HCT116 (cell line): ENCODE results near the gene UPB1. TPM values are rescaled to one million over a fixed set of nuclear protein-coding genes. Genes with fewer than 3 reads are reported as not detected.

Experiments used
- ATAC-seq: fragments of 200-7000 bp; cut with Tn5 transposase; 2 replicates; pipeline ENCODE4 v1.9.1; 2020; ENCODE audit warnings: mild to moderate bottlenecking, moderate library complexity
- BruUV-seq: library from RNA; stranded (reverse); fragments of 400-500 nt; replicated peaks from 2 replicates; lab custom pipeline; 2021; lab: Mats Ljungman, UMichigan
- CTCF ChIA-PET: fragments of 300-600 bp; sonication (Branson Sonifier 250); formaldehyde crosslinking; loops from one replicate; lab custom pipeline; 2021; ENCODE audit warnings: antibody characterized with exemption; lab: Charles Lee
- POLR2A ChIA-PET: fragments of 300-600, 350-600 bp; sonication (Branson Sonifier 250); formaldehyde crosslinking; loops from one replicate; lab custom pipeline; 2021; ENCODE audit warnings: antibody characterized with exemption; lab: Charles Lee
- RAD21 ChIA-PET, 2 experiments: fragments of 300-600 bp; sonication (Branson Sonifier 250); formaldehyde crosslinking; loops; one replicate each; lab custom pipeline; 2023; ENCODE audit warnings: low total read pairs in 2 of 2; ENCODE audit not compliant: uncharacterized antibody in 2 of 2, unreplicated experiment in 2 of 2, low non-redundant PET in 1 of 2; lab: Charles Lee
- DNase-seq: peaks from one replicate; pipeline ENCODE4 v3.0.0-alpha.2; 2010; ENCODE audit warnings: low read depth, low spot score
- H2AFZ ChIP-seq: fragments of 200-600 bp; shearing (Covaris generic), sonication (generic); 2 replicates; pipeline ENCODE4 v1.6.1; 2017; ENCODE audit warnings: low read depth, mixed run types, mixed read lengths, antibody characterized with exemption, low read length; ENCODE audit not compliant: poor library complexity, severe bottlenecking
- H3K27ac ChIP-seq: 2 replicates; pipeline ENCODE4 v1.5.1; 2012; ENCODE audit warnings: low read depth, low read length
- H3K27me3 ChIP-seq: fragments of 200-600 bp; sonication (generic); 2 replicates; pipeline ENCODE4 v1.6.1; 2016; ENCODE audit warnings: mixed run types, low read length, mixed read lengths; ENCODE audit not compliant: insufficient read depth
- H3K36me3 ChIP-seq, 2 experiments: fragments of 200-500 bp in 1 of 2; fragments of 200-600 bp in 1 of 2; sonication (Bioruptor generic) in 1 of 2; sonication (generic) in 1 of 2; 2 replicates each; pipeline versions ENCODE4 v1.5.1 to v1.6.1; 2014 to 2016; ENCODE audit warnings: low read length in 2 of 2, inconsistent platforms in 1 of 2, mixed read lengths in 1 of 2, mixed run types in 1 of 2; ENCODE audit not compliant: insufficient read depth in 2 of 2, control insufficient read depth in 1 of 2
- H3K4me1 ChIP-seq, 2 experiments: fragments of 200-600 bp in 1 of 2; sonication (generic) in 1 of 2; 2 replicates each; pipeline versions ENCODE4 v1.5.1 to v1.6.1; 2012 to 2017; ENCODE audit warnings: low read length in 2 of 2, inconsistent platforms in 1 of 2, mild to moderate bottlenecking in 1 of 2, mixed read lengths in 1 of 2, mixed run types in 1 of 2, moderate library complexity in 1 of 2; ENCODE audit not compliant: insufficient read depth in 2 of 2, control insufficient read depth in 1 of 2
- H3K4me2 ChIP-seq: fragments of 200-600 bp; sonication (generic); 2 replicates; pipeline ENCODE4 v1.6.1; 2017; ENCODE audit warnings: mixed run types, low read length, mixed read lengths
- H3K4me3 ChIP-seq, 2 experiments: fragments of 200-600 bp in 1 of 2; sonication (generic) in 1 of 2; replicated peaks in 1 of 2; 2 replicates each; pipeline ENCODE4 v1.5.1; 2011 to 2016; ENCODE audit warnings: low read length in 2 of 2, control low read depth in 1 of 2, low read depth in 1 of 2, mild to moderate bottlenecking in 1 of 2, mixed read lengths in 1 of 2, mixed run types in 1 of 2
- H3K79me2 ChIP-seq: fragments of 200-600 bp; sonication (generic); 2 replicates; pipeline ENCODE4 v1.6.1; 2017; ENCODE audit warnings: mild to moderate bottlenecking, mixed run types, low read length, moderate library complexity, mixed read lengths; ENCODE audit not compliant: insufficient read depth
- H3K9ac ChIP-seq: fragments of 200-600 bp; sonication (generic); 2 replicates; pipeline ENCODE4 v1.6.1; 2016; ENCODE audit warnings: low read length, mixed read lengths
- H3K9me2 ChIP-seq: fragments of 200-600 bp; sonication (generic), shearing (Covaris generic); 2 replicates; pipeline ENCODE4 v1.6.1; 2017; ENCODE audit warnings: mixed run types, mild to moderate bottlenecking, moderate library complexity; ENCODE audit not compliant: insufficient read depth
- H3K9me3 ChIP-seq, 2 experiments: fragments of 200-500 bp in 1 of 2; fragments of 200-600 bp in 1 of 2; sonication (Bioruptor generic) in 1 of 2; sonication (generic) in 1 of 2; 2 replicates each; pipeline ENCODE4 v1.6.1; 2014 to 2017; ENCODE audit warnings: low read length in 2 of 2, mixed read lengths in 2 of 2, inconsistent platforms in 1 of 2, low read depth in 1 of 2, mild to moderate bottlenecking in 1 of 2, mixed run types in 1 of 2, moderate library complexity in 1 of 2; ENCODE audit not compliant: control insufficient read depth in 1 of 2, insufficient read depth in 1 of 2
- H4K20me1 ChIP-seq: fragments of 200-600 bp; sonication (generic), shearing (Covaris generic); 2 replicates; pipeline ENCODE4 v1.6.1; 2017; ENCODE audit warnings: mixed run types, mild to moderate bottlenecking, moderate library complexity; ENCODE audit not compliant: insufficient read depth
- CEBPB ChIP-seq: IDR thresholded peaks from 2 replicates; pipeline ENCODE4 v1.6.1; 2012; ENCODE audit warnings: low read depth
- EGR1 ChIP-seq: IDR thresholded peaks from 2 replicates; pipeline ENCODE4 v1.6.1; 2012; ENCODE audit warnings: low read depth
- ELF1 ChIP-seq: IDR thresholded peaks from 2 replicates; pipeline ENCODE4 v1.6.1; 2012; ENCODE audit warnings: low read depth, borderline replicate concordance
- POLR2A ChIP-seq: IDR thresholded peaks from 2 replicates; pipeline ENCODE4 v1.7.0; 2011; ENCODE audit warnings: borderline replicate concordance; ENCODE audit not compliant: insufficient read depth, insufficient read length; ENCODE audit errors: extremely low read depth
- POLR2AphosphoS5 ChIP-seq: IDR thresholded peaks from 2 replicates; pipeline ENCODE4 v1.6.1; 2011; ENCODE audit warnings: mild to moderate bottlenecking, low read depth, low read length, moderate library complexity
- SP1 ChIP-seq: IDR thresholded peaks from 2 replicates; pipeline ENCODE4 v1.6.1; 2012; ENCODE audit warnings: low read depth
- SRF ChIP-seq: IDR thresholded peaks from 2 replicates; pipeline ENCODE4 v1.6.1; 2012; ENCODE audit warnings: low read depth
- TCF7L2 ChIP-seq: IDR thresholded peaks from 2 replicates; pipeline ENCODE4 v1.7.0; 2011; ENCODE audit warnings: borderline replicate concordance, inconsistent platforms; ENCODE audit not compliant: insufficient read depth, insufficient read length; ENCODE audit errors: extremely low read depth
- YY1 ChIP-seq: IDR thresholded peaks from 2 replicates; pipeline ENCODE4 v1.6.1; 2011; ENCODE audit warnings: low read length, low read depth, moderate library complexity, mild to moderate bottlenecking; ENCODE audit not compliant: insufficient replicate concordance; ENCODE audit errors: extremely low read depth
- ZFX ChIP-seq: fragments of 450-650 bp; IDR thresholded peaks from 2 replicates; pipeline ENCODE4 v1.6.1; 2017
- intact Hi-C: fragments of 100-400 bp; cut with micrococcal nuclease; formaldehyde crosslinking; loops from 2 replicates; pipeline ENCODE4 v1.10.0; 2022
- total RNA-seq: library from RNA; stranded (reverse); gene quantifications from one replicate; pipeline ENCODE4 v1.2.1, GENCODE V29; 2021; ENCODE audit not compliant: unreplicated experiment
- TF ChIP-seq, protein P1 (sequence below), 3 experiments: fragments of 200-600 bp in 1 of 3; sonication (generic) in 1 of 3; IDR thresholded peaks in 2 of 3; conservative IDR thresholded peaks in 1 of 3; 2 replicates each; pipeline ENCODE4 v1.5.1; 2012 to 2017; ENCODE audit warnings: low read depth in 2 of 3, low read length in 2 of 3, antibody characterized with exemption in 1 of 3, borderline replicate concordance in 1 of 3, control low read depth in 1 of 3, mild to moderate bottlenecking in 1 of 3, mixed read lengths in 1 of 3, mixed run types in 1 of 3, moderate library complexity in 1 of 3; ENCODE audit not compliant: insufficient read depth in 1 of 3

The UPB1 gene
- total RNA-seq, 1 experiment from 2014 or later = 0.27 TPM

DNA sequence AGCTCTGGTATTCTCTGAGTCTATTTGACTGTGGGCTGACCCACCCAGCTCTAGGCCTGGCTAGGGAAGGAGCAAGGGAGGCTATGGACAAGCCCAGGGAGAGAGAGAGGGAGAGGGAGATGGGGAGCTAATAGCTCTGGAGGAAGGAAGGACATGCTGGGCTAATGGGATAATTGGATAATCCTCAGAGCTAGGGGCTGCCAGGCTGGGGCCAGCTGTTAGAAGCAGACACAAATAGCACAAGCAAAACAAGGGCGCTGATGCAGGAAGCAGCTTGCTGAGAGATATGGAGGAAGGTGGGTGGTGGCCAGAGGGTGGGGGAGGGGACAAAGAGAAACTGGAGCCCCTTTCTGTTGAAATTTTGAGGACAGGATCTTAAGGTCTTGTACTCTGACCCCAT is 44.5 kb upstream of the UPB1 start:
- Histone ChIP-seq H4K20me1 (no peaks in the 10 kb centered on the region), H3K79me2 (no peaks in the 10 kb centered on the region), H3K9ac (no peak overlapping the region), H3K9me3 (peaks cover 0 to 4% of the 10 kb centered on the region in 2 experiments; a peak in 2 of 4 replicates), H3K27me3 (no peaks in the 10 kb centered on the region), H3K4me1 (peaks cover 0 to 4% of the 10 kb centered on the region in 2 experiments; a peak in 2 of 4 replicates), H3K4me2 (no peak overlapping the region), H3K4me3 (no peak overlapping the region), H3K9me2 (no peaks in the 10 kb centered on the region), H2AFZ (no peak overlapping the region), H3K36me3 (no peaks in the 10 kb centered on the region), H3K27ac (no peak overlapping the region)
- ChIA-PET RAD21 (no interaction called here), CTCF (no interaction called here), POLR2A (no interaction called here)
- BruUV-seq = no TSS peak
- intact Hi-C loops = no loop called here
- DNase-seq = no peak
- TF ChIP-seq CEBPB (no peak), SRF (no peak), ELF1 (no peak), YY1 (no peak), POLR2AphosphoS5 (no peak), EGR1 (no peak), TCF7L2 (no peak), ZFX (no peak), SP1 (no peak), POLR2A (no peak)
- TF ChIP-seq, protein P1, sequence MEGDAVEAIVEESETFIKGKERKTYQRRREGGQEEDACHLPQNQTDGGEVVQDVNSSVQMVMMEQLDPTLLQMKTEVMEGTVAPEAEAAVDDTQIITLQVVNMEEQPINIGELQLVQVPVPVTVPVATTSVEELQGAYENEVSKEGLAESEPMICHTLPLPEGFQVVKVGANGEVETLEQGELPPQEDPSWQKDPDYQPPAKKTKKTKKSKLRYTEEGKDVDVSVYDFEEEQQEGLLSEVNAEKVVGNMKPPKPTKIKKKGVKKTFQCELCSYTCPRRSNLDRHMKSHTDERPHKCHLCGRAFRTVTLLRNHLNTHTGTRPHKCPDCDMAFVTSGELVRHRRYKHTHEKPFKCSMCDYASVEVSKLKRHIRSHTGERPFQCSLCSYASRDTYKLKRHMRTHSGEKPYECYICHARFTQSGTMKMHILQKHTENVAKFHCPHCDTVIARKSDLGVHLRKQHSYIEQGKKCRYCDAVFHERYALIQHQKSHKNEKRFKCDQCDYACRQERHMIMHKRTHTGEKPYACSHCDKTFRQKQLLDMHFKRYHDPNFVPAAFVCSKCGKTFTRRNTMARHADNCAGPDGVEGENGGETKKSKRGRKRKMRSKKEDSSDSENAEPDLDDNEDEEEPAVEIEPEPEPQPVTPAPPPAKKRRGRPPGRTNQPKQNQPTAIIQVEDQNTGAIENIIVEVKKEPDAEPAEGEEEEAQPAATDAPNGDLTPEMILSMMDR (IDR thresholded peaks at IDR 0.05 in 2 of 3, conservative IDR thresholded peaks at IDR 0.05 in 1 of 3; ENCODE audit: borderline replicate concordance in 1 of 3, insufficient read depth in 1 of 3, low read depth in 2 of 3, low read length in 2 of 3) = no peak
- ATAC-seq = no peak
